HG03060 (cell line): Measurements from ENCODE around the gene CLMN.
A peak's percentile ranks its signal among the peaks of the same experiment; 100 is the strongest.
"Not testable (repeated sequence)": the region's sequence is repeated elsewhere in the genome, so short reads cannot be mapped to it uniquely, and the experiment has no call there.

ENCODE experiments used
- ATAC-seq: cut with Tn5 transposase; IDR thresholded peaks from one replicate; pipeline ENCODE4 v1.9.1; 2021; ENCODE audit warnings: low read depth, moderate number of reproducible peaks; ENCODE audit not compliant: unreplicated experiment

Gene CLMN

DNA sequence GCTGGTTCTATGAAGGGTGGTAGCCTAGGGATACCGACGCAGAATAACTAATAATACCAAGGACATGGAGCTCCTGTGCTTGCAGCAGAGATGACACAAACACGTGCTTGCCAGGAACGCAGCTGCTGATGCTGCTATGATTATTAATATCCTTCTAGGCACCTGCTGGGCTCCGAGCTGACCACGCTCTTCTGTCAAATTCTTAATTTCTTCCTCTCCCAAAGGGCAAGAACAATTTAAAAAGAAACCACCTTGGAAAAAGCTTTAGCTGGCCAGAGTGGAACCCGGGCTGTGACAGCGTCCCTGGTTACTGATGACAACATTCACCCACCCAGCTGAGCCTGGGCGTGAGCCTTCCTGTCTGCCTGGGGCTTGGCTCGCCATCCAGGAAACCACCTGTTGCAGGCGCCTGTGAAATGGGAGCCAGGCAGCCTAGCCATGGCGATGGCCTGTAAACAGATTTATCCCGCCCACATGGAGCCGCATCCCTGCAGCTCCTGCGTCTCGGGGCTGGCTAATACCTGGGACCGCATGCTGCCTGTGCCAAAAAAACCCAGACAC, 28.8 kb downstream of the CLMN start:
- no peak for ATAC-seq

GRCh38 chr14:95290021-95290420, 29.7 kb downstream of the CLMN start:
- no peak for ATAC-seq

DNA sequence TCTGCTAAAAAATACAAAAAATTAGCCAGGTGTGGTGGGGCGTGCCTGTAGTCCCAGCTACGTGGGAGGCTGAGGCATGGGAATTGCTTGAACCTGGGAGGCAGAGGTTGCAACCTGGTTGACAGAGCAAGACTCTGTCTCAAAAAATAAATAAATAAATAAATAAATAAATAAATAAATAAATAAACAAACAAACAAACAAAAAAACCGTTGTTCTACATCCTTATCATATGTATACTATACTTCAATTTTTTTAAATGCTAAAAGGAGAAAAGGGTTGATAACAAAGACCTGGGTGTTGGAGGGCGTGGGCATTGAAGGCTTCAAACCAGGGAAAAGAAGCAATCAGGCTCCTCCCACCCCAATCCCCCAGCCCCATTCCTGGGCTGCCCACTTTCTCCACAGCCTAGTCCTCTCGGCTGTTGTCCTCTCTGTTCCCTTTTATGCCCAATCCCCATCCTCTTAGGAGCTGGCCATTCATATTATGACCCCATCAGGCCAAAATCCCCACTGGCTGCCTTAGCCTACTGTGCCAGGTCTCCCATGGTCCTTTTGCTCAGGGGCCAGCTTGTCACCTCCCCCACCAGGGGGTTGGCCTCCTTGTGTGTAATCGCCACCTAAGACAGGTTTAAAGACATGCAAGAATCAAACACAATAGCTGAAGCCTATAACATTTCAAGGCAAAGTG, 30.2 kb downstream of the CLMN start:
- no peak for ATAC-seq

DNA sequence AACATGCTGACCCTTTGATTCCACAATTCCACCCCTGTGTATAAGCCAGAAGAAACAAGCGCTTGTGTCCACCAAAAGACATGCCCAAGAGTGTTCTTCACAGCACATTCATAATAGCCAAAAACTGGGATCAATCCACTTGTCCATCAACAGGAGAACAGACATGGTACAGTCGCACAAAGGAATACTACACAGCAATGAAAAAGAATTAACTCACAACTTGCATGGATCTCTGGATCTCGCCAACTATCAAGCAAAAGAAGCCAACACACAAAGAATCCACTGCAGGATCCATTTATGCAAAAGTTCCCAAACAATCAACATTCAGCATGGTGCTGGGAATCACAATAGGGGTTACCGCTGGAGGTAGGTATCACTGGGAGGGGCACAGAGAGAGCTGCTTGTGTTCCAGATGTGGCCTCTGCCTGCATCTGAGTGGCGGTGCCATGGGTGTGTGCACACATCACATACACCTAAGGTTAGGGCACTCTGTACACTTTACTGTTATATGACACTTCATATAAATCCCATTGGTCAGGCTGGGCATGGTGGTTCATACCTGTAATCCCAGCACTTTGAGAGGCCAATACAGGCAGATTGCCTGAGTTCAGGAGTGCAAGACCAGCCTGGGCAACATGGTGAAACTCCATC, 30.9 kb downstream of the CLMN start:
- no peak for ATAC-seq

DNA sequence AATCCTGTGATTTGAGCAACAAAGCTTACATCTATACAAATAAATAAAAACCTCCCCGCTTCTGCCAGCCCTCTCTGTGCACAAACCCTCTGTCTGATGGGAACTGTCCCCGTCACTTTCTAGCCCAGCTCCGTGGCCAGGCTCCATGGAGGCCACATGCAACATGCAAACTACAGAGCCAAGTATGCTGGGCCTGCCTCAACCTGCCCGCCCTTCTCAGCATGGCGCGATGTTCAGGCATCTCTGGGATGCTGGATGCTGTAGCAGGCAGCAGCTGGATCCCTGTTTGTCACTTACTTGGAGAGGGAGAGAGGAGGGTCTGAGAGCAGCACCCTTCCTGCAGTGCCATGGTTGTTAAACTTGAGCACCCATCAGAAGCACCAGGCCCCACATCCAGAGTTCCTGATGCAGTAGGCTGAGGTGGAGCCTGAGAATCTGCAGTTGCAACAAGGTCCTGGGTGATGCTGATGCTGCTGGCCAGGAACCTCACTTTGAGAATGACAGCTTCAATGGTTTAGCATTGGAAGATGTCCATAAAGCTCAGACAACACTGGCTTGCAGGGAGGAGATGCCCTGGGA, 32.4 kb downstream of the CLMN start:
- ATAC-seq = no peak

GRCh38 chr14:95286645-95287044, 33.1 kb downstream of the CLMN start:
- no peak for ATAC-seq

DNA sequence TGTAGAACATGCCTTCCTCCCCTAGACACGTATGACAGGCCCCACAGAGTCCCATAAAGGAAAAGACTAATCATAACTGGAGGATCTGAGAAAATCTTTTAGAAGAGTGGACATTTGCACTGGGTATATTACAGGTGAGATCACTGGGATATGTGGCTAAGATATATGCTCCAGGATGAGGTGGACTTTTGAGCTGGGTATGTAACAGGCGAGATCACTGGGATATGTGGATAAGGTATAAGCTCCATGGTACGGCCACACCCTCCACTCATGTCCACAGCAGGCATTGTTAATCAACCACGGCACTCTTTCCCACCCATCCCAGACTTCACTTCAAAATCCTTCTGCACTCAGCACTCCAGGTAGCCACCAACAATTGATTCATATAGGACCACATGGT, 34.1 kb downstream of the CLMN start:
- no peak for ATAC-seq

GRCh38 chr14:95283802-95284201, 35.9 kb downstream of the CLMN start:
- ATAC-seq = not testable (repeated sequence)

DNA sequence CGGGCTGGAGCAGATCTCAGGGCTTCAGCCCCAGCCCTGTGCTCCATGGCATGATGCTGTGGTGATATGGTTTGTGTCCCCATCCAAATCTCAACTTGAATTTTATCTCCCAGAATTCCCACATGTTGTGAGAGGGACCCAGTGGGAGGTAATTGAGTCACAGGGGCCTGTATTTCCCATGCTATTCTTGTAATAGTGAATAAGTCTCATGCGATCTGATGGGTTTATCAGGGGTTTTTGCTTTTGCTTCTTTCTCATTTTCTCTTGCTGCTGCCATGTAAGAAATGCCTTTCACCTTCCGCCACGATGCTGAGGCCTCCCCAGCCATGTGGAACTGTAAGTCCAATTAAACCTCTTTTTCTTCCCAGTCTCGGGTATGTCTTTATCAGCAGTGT, 36.7 kb downstream of the CLMN start:
- ATAC-seq = not testable (repeated sequence)

DNA sequence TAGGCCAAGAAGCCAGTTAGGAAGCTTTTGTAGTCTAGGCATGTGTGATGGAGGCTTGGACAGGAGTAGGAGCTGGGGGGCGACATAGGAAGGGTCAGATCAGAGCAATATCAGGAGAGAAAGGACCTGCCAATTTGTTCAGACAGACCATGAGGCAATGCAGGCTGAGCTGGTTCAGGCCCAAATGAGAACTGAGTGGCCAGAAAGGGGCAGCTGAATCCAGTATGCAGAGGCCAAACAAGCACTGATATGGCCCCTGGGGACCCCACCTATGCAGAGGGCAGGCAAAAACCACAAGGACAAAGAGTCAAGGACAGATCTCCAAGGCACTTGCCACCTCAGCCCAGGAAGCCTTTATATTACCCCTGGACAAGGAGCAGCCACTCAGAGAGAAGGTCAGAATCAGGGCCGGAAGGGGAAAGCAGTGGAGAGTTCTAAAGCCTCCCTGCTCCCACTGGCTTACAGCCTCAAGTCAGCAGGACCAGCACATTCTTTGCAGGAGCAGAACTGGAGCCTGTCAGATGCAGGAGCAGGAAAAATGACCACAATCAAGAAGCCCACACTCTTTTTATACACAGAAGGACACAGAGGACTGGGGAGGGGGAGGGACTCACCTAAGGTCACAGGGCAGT, 37.2 kb downstream of the CLMN start:
- ATAC-seq = no peak

- no peak for ATAC-seq
Measured at GRCh38 chr14:95281560-95282176, 38.0 kb downstream of the CLMN start.

DNA sequence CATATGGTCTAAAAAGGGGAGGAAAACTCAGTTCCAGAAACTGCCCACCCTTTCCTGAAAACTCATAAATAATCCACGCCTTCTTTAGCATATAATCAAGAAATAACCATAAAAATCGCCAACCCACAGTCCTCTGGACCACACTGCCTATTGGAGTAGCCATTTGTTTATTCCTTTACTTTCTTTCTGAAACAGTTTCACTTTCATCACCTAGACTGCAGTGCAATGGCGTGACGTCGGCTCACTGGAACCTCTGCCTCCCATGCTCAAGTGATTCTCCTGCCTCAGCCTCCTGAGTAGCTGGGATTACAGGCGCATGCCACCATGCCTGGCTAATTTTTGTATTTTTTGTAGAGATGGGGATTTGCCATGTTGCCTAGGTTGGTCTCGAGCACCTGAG, 44.2 kb downstream of the CLMN start:
- ATAC-seq = no peak

DNA sequence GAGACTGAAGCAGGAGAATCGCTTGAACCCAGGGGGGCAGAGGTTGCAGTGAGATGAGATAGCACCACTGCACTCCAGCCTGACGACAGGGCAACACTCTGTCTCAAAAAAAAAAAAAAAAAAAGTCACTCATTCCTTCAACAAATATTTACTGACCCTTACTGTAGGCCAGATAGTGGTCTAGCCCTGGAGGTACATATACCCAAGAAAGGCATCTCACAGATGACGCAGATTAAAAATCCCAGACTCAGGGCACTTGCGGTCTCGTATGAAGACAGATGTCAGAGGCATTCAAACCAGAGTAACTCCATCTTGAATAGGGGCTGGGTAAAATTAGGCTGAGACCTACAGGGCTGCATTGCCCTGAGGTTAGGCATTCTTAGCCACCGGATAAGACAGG, 44.8 kb downstream of the CLMN start:
- ATAC-seq = no peak

DNA sequence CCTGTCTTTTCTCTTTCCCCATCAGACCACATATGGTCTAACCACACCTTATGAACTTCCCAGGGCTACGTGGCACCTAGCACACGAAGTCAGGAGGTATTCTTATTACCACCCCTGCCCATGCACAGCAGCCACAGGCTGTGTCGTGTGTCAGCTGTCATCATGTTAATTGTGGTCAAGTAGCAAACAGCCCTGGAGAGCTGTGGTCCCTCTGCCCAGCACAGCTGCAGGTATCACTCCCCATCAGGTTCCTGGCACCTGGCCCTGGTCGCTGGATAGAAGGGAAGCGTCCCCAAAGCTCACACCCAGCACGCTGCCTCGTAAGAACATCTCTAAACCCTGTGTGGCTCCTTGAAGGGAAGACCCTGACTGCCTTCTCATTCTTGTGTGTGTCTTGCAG, 45.4 kb downstream of the CLMN start:
- ATAC-seq = no peak

- ATAC-seq = no peak
Measured at GRCh38 chr14:95273001-95273978, 46.4 kb downstream of the CLMN start.

- ATAC-seq = no peak
Measured at GRCh38 chr14:95272057-95272456, 47.7 kb downstream of the CLMN start.

DNA sequence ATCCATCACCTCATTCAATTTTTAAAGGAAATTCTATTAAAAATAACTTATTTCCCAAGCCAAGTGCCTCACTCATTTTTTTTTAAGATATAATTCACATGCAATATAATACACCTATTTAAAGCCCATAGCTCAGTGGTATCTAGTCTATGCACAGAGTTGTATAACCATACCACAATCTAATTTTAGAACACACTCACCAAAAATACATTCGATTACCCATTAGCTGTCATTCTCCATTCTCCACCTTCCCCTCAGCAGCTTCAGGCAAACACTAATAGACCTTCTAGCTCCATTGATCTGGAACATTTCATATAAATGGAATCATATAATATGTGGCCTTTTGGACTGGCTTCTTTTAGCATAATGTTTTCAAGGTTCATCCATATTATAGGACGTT, 49.5 kb downstream of the CLMN start:
- ATAC-seq = peak; percentile 31

DNA sequence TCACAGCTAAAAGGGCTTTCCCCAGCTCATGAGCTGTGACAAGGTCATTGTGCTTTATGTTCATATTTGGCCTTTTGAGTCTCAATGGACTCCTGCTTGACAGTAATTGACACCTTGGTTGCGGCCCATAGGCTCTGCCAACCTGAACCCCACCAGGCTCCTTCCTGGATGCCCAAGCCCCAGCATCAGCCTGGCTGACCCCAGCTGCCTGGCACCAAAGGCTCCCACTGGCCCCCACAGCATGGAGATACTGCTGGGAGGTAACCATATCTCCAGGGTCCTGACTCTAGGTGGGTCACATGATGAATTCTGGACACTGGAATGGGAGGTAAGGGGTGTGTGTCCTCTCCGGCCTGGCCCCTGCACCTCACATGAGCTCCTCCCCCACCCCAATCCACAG, 50.2 kb downstream of the CLMN start:
- ATAC-seq = no peak

DNA sequence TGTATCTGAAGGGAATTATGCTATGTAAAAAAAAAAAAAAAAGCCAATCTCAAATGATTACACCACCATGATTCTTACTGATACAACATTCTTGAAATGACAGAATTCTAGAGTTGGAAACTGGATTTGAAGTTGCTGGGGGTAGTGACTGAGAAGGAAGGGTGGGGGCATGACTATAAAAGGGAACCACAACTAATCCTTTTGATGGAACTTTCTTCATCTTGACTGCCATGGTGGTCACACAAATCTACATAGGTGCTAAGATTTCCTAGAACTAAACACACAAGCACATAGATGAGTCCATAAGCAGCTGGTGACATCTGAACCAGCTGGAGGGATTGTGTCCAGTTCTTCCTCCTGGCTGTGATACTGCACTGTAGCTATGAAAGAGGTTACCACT, 51.4 kb downstream of the CLMN start:
- ATAC-seq = no peak

- no peak for ATAC-seq
Measured at GRCh38 chr14:95267306-95267705, 52.4 kb downstream of the CLMN start.
